GM21526 (cell line): ENCODE measurements around the gene ACER2.

Source experiments
- ATAC-seq: cut with Tn5 transposase; IDR thresholded peaks from one replicate; pipeline ENCODE4 v1.9.1; 2021; ENCODE audit warnings: moderate library complexity; ENCODE audit not compliant: unreplicated experiment, low FRiP score

ACER2 gene

DNA sequence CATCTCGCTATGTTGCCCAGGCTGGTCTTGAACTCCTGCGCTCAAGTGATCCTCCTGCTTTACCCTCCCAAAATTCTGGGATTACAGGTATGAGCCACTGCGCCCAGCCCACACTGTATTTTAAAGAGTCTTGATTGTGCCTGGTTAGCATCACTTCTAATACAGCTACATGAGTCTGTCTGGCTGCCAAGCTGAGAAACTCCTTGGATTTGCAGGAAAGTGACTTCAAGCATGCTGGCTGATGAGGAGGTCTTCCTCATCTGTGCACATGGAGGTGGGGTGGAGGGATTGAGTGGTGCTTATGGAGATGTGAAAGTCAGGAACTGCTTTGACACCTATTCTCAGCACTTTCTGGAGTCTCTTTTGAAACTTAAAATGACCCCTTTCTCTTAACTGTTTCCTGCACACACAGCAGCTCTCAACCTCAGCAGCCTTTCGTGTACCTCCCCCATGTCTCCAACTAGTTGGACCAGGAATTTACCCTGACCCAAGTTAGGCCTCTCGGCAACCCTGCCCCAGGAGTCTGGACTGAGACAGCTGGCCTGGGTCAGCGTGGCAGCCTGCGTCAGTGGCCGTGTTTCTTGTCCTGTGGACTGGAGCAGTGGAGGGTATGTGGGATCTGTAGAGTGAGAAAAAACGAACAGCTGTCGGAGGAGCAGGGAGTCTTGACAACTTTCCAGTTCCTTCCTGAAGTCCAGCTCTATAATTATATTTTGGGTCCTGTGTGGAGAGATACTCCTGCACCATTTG, 72.5 kb downstream of the ACER2 start:
- no peak for ATAC-seq

DNA sequence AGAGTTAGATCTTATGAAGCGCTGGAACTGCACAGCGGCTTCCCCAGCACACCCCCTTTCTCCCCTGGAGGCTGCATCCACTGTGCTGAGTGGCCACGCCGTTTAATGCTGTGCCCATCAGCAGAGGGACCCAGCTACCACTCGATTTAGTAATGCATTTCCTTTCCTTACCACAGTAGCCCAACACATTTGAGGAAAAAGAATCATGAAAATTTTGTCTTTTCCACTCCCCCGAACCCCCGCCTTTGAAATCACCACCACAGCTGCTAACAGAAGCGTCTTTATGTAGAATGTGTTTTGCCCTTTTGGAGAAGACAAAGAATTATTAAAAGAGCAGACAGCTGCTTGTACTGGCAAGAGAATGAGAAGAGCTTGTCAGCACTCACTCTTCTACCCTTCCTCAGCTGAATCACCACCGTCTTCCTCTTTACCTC, 73.2 kb downstream of the ACER2 start:
- ATAC-seq: no peak

DNA sequence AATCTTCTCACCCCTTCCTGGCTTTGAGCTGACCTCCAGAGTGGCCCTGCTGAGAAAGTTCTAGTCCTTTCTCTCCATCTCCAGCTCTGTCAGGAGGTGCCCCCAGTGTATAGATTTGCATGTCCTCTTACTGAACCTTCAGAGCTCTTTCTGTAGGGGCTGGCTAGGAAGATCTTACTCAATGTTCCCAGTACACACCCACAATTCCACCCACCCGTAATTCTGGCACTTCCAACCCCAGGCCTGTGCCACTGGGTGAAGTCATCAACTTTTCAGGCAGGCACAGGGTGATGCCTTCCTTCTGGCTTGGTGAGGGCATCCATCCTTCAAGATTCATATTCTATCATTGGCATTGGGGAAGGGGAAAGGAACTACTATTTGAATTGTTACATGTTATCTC, 75.9 kb downstream of the ACER2 start:
- no peak for ATAC-seq

DNA sequence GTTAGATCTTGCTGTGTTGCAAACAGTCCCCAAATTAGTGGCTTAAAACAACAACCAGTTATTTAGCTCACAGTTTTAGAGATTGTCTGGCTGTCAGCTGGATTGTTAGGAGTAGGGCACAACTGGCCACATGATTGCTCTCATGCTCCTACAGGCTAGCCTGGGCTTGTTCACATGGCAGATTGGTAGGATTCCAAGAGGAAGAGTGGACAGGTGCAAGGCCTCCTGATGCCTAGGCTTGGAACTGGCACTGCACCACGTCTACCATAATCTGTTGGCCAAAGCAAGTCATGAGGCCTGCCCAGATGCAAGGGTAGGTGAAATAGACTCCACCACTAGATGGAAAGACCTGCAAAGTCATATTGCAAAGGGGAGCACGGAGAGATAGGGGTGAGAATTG, 76.4 kb downstream of the ACER2 start:
- ATAC-seq: no peak

DNA sequence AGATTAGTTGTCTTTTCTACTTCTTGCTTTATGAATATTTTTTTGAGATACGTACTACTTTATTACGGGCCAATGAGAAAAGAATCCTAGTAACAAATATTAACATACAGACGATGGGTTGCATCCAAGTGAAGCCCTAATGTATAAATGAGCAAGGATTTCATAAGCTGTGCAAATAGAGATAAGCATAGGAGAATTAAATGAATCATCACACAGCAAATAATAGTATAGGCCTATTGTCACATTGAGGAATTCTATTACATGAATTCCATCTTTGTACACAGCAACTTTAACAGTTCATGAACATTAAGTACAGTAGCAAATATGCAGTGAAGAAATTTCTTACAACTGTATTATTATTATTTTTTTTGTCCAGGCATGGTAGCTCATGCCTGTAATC, 78.0 kb downstream of the ACER2 start:
- ATAC-seq: no peak

DNA sequence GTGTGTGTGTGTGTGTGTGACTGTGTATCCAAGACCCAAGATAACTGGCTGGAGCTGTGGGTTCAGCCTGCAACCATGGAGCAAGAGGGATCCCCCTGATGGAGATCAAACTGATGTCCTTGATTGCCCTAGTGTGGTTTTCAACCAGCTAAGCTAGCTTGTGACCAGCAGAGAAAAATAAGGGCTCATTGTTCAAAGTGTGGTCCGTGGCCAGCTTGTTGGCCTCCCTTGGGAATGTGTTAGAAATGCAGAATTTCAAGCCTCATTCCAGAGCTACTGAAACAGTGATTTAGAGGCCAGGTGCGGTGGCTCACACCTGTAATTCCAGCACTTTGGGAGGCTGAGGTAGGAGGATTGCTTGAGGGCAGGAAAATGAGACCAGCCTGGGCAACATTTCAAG, 79.9 kb downstream of the ACER2 start:
- ATAC-seq: no peak

DNA sequence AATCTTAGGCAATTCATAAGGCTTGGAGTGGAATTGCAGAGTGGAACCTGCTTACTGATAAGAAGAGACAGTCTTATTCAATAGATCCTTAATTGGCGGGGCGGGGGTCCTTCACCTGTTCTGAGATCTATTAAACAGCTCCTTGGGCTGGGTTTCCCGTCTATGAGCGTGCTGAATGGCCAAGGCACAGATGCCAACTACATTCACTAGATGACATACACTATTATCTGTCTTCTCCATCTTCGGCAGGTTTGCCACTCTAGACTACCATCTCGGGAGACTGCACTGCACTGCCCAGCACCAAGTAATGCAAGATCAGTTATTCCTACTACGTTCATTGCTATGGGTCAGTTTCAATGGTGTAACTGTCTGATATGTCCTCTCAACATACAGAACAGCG, 81.5 kb downstream of the ACER2 start:
- no peak for ATAC-seq

DNA sequence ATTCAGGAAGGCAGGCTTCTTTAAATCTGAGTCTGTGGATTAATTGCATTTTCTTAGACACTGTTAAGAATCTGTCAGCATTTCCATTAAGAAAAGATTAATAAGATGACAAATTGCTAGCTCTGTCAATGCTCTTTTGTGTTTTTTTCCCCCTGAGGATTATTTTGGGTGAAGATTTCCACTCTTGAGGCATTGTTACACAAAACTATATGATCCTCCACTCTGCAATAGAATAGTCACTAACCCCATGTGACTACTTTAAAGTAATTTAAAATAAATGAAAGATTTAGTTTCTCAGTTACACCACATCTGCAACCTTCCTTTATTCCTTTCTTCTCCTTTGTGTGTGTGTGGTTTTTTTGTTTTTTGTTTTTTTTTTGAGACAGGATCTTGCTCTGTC, 82.0 kb downstream of the ACER2 start:
- no peak for ATAC-seq

DNA sequence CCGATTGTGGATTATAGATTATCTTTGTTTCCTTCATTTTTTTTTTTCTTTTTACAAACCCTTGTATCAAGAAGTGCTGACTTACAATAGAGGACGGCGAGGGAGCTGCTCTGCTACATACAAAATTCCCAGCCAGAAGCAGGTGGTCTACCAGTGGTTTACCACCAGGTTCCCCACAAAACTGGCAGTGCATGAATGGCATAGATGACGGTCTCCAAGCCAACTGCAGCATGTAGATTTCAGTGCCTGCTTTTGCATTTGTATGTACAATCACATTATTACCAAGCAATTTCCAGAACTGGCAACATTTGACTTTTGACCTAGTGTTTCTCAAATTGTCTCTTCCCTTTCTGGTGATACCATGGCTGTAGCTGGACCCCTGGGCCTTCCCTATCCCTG, 84.0 kb downstream of the ACER2 start:
- ATAC-seq: no peak

DNA sequence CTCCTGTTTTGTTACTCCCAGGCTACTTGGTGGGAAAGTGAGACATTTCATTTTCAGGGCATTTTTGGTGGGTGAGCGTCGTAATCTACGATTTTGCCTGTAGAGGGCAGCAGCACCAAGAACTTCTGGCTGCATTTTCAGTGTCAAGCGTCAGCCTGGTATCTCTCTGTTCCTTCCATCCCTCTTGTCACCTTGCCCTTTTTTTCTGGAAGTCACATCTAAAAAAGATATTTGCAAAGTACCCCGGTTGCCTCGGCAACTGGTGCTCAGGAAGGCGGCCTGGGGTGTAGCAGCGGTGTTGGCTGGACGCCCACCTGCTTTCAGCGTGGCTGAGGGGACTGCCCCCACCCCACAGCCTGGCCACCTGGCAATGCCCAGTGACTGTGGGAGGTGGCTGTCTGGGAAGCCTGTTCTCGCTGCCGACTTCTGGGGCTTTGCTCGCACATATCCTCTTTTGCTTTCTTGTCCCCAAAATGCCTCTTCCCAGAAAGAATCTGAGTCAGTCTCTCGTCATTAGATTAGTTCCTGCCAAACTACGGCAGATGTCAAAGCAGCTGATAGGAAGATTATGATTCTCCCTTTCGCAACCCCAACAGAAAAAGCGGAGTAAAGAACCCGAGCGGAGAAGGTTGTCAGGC, 84.5 kb downstream of the ACER2 start:
- peak; percentile 65 for ATAC-seq

DNA sequence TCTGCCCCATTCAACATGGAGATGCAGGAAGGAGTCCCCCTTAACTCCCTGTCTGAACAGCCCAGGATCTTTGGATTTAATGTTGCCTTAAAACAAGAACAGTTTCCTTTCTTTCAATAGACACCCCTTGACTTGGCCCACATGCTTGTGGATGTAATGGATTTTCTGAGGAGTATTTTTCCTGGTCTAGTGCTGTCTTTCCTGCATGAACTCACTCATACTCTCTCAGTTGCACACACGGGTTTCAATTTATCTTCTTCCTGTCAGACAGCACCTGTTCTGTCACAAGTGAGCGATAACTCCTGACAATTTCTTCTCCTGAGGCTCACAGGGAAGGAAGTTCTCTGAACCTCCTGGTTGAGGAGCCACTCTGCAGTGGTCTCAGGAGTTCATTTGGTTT, 85.1 kb downstream of the ACER2 start:
- no peak for ATAC-seq

DNA sequence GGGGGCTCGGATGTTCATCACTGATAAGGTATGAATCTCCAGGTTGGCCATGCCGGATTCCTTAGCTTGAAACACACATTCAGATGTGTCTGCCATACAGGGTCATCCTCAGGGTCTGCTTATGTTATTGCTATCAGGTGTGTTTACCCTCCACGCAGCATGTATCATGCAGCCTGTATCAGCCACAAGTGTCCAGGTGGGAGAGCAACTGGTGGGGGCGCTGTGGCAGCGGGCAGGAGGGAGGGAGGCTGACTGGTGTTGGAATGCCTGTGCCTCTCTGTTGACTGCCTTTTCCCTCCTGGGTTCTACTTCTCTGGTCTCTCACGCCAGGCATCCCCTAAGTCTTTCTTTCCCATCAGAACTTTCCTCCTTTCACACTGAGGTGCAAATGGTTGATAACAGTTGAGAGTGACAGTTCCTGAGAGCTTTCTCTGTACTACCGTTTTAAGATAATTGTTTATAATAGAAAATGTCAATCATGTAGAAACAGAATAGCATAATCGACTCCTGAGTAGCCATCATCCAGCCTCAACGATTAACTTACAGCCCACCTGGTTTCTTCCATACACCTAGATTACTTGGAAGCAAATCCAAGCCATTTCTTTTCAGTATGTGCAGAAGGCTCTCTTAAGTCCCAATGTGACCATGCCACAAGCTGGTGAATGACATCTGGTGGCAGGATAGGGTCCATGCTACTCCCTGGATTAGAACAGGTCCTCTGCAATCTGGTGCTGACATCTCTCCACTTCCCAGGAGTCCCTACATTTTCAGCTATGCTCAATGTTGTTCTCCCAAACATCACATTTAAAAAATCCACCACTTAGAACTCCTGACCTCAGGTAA, 86.6 kb downstream of the ACER2 start:
- no peak for ATAC-seq

DNA sequence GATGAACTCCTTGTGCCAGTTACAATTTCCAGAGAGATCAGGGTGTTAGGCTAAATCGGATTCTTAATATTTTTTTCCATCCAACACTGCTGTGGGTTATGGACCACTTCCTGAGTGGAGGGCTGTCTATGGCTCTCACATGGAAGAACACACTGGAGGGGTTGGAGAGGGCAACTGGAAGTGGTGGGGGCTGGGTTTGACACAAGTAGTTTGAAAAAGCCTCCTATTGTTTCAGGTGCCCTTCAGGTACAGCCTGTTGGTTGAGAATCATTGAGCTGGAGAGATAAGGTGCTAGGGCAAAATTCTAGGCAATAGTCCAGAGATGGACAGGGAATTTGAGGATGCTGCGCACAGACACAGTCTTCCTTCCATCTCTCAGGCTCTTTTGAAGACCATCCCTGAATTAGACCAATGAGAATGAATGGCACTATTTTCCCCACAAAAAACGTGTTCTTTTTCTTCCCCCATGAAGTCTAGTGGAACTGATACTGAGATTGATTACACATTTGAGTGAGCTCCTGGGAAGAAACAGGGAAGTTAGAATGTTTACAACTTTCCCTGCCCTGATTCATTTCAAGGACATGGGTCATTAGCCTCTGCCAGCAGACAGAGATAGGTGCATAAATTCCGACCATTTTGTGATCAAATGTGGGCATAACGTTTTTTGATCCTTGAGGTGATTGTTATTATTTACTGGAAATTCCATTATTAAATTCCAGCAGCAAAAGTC, 87.7 kb downstream of the ACER2 start:
- no peak for ATAC-seq

DNA sequence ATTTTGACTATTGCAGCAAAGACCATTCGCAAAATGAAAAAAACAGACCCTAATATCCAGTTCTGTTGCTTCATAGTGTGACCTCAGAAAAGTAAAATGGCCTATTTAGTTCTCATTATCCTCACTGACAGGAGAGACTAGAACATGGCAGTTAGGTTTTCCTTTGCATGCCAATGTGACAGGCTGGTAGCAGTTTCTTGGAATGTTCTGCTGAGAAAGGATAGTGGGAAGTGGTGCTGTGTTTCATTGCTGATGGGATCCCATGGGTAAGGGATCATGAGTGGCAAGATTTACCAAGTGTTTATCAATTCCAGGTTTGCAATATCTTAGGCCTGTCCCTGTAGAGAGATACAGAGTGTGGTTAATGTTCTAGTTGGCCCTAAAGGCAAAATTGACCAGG, 88.5 kb downstream of the ACER2 start:
- no peak for ATAC-seq

DNA sequence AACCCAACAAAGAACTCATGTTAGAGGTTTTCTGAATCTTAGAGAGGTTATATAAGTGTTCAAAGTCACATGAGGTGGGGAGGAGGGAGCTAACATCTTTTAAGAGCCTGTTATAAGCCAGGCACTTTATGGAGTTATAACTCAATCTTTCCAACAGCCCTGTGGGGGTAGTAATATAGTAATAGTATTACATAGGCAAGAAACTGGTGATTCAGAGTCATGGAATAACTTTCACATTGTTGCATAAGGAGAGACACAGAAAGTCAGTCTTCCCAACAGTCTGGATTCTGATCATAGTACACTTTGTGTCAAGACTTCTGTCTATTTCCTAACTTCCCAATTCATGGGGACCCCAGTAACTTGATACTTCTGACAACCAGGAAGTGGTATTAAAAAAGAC, 89.2 kb downstream of the ACER2 start:
- ATAC-seq: no peak
